Measurements from ENCODE around the gene SYF2.
"Not testable (repeated sequence)": the region's sequence is repeated elsewhere in the genome, so short reads cannot be mapped to it uniquely, and the experiment has no call there.

Gene SYF2
- total RNA-seq, result 95.8 to 116 (median 105) reads per million in 4 experiments

DNA sequence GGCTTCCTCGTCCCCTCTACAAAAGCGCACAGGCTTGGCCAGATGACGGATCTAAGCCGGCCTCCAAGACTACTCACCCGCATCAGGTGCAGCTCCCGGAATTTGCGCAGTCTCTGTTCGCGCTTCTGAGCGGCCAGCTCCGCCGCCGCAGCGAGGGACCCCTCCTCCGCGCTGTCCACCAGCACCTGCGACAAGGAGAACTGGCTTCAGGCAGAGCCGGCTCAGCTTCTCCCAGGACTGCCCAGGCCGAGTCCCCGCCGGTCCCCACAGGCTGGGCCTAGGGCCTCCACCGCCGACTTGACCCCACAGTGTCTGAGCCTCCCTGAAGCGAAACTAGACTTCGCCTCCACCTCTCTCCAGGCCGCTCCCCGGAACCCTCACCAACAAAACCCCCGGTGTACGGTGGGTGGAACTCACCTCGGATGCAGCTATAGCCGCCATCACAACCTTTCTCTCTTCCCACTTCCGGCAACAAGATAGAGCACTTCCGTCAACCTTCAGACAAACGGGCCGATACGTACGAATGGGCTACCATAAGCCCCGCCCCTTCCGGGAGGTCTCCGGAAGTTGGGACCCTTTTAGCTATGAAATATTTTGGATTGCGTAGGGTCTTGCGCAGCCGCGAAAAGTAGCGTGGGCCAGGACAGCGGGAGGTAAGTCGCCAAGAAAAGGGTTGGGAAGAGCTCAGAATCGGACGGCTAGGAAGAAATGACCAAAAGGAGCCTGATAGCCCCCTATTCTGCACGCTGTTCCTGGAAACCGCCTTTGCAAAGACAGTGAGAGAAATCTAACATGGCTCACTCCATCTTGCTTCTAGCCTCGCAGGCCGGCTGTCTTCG is at the start of gene SYF2:
Gene SYF2, minus strand, starts transcription at position 476 of the 839 bp plus-strand sequence. Its CDS starts 35 bp downstream, at position 441.
- peak; percentile 87 for DNase-seq

DNA sequence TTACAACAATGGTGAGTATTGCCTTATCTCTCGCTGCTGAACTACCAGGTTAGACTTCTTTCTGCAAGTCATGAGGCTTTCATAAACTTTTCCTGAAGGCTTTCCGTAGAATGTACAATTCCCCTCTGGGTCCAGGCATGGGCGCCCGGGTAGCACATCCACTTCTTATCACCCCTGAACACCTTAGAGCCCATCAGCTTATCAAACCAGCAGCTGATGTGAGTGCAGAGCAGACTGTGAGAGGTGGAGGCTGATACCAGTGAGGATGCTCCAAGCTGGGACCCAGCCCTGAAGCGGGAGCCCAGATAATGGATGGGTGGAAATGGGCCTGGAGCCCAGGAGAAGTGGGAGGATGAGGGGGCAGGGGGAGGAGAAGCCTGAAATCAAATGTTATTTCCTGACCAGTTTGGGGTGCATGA is 47.4 kb upstream of the SYF2 start:
- not testable (repeated sequence) for DNase-seq

DNA sequence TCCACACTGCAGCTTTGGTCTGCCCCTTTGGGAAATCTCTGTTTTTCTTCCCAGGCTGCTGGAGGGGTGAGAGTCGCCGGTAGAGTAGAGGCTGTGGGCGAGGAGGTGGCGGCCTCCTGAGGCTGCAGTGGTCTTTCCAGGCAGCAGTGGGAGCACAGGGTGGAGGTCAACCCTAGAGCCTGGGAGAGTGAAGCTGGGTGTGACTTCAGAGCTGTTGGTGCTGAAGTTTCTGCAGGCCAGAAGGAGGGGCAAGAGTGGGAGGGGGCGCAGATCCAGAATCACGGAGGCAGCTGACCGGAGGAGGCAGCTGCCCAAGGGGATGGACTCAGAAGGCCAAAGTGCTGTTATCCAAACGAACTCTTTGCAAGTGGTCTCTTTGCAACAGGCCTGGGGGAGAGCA is 46.5 kb upstream of the SYF2 start:
- DNase-seq, result not testable (repeated sequence)

DNA sequence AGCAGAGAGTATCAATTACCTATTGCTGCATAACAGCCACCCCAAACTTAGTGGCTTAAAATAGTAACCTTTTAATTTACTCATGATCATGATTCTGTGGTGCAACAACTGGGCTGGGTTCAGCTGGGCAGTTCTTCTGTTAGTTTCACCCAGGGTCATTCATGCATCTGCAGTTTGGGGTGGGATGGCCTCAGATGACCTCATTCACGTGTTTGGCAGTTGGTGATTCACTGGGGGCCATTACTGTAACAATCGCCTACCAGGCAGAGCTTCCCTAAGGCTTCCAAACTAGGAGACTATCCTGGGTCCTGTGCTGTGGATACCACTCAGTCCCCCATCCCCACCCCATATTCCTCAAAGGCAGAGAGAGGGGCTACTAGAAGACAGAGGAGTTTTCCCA is 46.1 kb upstream of the SYF2 start:
- DNase-seq, result not testable (repeated sequence)

DNA sequence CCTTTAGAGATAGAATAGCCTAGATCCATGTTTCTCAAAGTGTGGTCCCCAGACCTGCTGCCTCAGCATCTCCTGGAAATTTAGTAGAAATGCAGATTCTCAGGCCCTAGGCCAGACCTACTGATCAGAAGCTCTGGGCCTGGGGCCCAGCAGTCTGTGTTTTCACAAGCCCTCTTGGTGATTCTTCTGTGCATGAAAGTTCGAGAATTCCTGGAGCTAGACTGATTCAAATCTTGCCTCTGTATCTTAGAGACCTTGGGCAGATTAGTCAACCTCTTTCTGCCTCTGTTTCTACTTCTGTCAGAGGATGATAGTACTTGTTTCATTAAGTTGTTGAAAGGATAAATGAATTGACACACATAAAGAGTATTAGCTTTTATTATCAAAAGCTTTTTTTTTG is 45.0 kb upstream of the SYF2 start:
- not testable (repeated sequence) for DNase-seq

DNA sequence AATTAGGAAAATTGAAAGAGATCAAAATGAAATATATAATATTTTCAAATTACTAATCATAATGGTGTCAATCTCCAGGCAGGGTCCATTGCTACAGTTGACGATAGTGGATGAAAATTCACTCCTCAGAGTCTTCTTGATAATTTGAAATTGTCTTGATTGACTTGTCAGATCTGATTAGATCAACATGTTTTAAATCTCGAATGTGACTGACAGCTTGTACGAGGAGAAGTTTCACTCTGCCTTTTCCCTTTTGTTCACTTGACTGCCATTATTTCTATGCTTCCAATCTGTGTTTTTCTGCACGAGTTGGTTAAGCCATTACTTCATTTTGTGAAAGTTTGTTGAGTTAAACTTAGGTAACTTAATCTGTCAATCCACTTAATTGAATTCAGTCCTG is 43.3 kb upstream of the SYF2 start:
- DNase-seq, result not testable (repeated sequence)

DNA sequence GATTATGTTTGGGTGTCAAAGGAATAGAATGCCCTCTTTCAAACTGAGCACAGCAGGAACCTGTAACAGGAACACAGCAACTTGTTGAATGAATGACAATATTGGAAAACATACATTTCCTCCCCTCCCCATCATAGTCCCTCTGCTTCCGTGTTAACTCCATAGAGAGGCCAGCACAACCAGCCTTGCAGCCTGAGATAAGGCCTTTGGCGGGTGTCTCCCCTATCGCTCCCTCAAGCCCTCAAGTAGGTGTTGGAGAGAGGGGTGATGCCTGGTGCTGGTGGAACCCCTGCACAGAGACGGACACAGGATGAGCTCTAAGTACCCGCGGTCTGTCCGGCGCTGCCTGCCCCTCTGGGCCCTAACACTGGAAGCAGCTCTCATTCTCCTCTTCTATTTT is 39.9 kb upstream of the SYF2 start, which contains the start of gene RHD:
Gene RHD, plus strand, starts transcription at position 272 of the 400 bp plus-strand sequence. Its CDS starts 39 bp downstream, at position 311.
- not testable (repeated sequence) for DNase-seq

DNA sequence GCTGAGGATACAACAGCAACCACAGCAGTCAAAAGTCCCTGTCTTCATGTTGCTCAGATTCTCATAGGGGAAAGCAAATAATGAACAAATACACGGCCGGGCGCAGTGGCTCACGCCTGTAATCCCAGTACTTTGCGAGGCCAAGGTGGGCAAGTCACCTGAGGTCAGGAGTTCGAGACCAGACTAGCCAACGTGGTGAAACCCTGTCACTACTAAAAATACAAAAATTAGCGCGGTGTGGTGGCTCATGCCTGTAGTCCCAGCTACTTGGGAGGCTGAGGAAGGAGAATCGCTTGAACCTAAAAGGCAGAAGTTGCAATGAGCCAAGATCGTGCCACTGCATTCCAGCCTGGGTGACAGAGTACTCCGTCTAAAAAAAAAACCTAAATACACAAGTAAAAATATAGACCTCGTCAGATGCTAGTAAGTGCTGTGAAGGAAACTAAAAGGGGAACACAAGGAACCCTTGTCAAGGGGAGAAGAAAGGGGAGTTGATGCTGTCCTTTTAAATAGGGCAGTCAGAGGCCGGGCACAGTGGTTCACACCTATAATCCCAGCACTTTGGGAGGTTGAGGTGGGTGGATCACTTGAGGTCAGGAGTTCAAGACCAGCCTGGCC is 36.0 kb upstream of the SYF2 start:
- DNase-seq, result not testable (repeated sequence)

DNA sequence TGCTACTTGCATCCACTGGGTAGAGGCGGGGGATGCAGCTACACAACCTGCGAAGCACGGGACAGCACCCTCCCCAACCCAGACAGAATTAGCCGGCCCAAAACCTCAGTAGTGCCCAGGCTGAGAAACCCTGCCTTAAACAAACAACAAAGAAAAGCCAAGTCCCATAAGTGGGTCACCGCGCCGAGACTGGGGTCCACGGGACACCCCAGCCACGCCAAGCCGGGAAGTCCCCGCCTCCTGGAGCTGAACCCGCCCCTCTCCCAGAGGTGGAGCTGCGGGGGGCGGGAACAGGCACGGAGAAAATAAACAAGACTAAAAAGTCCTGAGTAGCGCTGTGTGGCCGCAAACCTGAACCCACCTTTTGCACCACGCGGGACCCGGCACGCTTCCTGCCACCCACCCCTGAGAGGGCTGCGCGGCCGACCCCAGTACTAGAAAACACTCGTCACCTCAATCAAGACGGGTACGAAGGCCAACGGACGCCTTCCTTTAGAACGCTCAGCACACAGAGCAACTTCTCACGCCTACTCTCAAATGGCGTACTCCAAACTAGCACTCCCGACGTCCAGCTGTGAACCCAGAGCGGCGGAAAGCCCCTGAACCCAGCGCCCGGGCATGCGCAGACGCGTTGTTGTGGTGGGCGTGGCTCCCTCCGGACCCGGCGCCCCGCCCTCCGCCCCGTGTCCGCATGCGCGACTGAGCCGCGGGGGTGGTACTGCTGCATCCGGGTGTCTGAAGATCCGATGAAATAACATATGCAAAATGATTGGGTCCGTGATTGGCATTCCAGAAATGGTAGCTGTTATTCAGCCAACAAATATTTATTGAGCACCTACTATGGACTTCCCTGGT is 35.2 kb upstream of the SYF2 start:
- peak; percentile 90 for DNase-seq

DNA sequence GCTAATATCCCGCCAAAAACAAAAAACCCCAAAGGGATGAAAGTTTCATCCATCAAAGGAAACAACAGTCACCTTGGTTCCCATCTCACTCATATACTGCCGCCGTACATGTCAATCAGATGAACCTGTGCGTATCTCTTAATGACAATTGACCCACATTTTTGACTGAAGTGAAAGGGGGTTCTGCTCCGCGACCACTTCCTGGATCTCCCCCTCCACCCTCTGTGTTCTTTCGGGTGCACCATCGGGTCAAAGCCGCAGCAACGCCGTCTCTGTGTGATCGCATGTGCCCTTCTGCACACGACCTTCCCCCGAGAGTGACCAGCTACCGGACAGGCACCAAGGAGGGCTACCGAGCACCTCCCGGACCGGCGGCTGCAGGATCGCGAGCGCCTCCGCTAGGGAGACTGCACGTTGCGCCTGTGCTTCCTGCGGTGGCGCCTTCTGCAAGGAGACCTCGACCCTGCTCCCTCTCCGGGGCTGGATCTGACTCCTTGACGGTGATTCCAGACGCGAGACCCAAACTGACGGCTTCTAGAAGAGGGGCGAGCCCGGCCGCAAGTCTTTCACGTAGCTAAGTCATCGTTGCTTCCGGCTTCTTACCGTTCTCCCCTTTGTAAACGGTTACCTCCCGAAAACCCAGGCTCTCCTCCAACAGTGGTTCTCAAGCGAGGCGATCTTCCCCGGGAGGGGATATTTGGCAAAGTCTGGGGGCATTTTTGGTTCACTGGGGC is 34.4 kb upstream of the SYF2 start:
- DNase-seq, result not testable (repeated sequence)

DNA sequence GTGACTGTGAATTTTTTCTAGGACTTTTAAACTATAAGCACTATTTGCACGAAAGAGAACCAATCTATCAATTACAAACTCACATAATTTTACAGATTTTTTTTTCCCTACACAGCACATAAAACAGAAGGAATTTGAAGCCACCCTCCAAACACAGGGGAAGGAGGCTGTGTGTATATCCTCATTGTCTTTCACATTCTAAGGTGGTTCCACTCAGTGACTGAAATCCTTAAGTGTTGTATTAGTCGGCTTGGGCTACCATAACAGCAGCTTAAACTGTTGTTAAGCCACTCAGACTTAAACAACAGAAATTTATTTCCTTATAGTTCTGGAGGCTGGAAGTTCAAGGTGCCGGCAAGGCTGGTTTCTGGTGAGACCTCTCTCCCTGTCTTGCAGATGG is 28.0 kb upstream of the SYF2 start:
- not testable (repeated sequence) for DNase-seq

DNA sequence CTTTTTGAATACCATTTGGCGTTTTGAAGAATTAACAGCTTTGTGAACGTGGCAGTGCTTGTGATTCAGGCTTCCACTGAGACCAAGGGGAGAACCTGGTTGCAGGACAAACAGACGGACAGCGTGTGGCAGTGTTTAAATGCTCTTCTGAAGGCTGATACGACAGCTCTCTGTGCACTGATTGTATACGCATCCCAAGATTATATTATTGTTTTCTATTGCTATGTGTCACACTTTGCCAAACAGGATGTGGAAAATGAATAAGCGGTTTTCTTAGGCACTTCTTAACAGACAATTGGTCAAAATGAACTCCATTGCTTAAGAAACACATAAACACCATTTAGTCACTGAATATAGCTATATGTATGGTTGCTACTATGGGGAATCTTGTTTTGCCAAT is 27.5 kb upstream of the SYF2 start:
- DNase-seq, result not testable (repeated sequence)

DNA sequence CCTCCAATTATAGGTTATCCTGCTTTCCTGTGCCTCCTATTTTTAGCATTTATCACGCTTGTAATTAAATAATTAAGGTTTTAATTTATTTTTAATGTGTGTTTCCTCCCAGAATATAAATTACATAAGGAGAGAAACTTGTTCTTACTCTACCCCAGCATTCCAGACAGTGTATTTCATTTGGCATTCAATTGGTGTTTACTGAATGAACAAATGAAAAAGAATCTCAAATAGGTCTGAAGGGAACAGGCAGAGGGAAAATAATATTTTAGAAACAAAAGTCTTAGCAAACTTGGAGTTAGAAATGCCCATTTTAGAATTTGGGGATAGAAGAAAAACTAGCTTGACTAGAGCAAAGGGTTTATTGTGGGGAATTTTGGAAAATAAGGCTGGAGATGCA is 24.9 kb upstream of the SYF2 start:
- DNase-seq, result no peak

DNA sequence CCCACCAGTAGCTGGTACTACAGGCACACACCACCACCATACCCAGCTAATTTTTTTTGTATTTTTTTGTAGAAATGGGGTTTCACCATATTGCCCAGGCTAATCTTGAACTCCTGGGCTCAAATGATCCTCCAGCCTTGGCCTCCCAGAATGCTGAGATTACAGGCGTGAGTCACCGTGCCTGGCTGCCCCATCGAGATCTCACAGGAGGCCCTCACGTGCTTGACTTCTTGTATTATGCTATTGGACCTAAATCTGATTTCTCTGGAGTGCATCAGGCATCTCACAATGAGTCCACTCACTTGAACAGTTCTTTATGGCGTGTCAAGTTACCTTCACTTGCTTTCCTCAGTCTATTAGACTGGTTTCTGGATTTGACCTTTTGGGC is 24.3 kb upstream of the SYF2 start:
- DNase-seq, result no peak

DNA sequence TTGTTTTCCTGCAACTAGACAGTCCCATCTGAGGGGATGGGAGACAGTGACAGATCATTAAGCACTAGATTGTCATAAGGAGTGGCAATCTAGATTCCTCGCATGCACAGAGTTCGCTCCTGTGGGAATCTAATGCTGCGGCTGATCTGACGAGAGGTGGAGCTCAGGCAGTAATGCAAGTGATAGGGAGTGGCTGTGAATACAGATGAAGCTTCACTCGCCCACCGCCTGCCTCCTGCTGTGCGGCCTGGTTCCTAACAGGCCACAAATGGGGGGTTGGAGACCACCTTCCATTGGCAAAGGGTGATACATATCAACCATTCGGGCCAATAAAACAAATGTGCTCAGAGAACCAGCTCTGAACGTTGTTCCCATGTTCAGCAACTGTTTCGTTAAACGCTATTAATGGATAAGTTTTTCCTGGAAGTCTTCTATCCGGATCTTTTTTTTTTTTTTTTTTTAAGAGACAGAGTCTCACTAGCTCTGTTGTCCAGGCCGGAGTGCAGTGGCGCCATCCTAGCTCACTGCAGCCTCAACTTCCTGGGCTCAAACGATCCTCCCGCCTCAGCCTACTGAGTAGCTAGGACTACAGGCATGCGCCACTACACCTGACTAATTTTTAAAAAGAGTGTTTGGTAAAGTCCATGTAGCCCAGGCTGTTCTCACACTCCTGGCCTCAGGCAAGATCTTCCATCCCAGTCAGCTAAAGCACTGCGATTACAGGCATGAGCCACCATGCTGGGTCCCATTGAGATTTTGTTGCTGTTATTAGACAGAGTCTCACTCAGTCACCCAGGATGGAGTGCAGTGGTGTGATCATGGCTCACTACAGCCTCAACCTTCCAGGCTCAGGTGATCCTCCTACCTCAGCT is 23.6 kb upstream of the SYF2 start:
- DNase-seq, result no peak

DNA sequence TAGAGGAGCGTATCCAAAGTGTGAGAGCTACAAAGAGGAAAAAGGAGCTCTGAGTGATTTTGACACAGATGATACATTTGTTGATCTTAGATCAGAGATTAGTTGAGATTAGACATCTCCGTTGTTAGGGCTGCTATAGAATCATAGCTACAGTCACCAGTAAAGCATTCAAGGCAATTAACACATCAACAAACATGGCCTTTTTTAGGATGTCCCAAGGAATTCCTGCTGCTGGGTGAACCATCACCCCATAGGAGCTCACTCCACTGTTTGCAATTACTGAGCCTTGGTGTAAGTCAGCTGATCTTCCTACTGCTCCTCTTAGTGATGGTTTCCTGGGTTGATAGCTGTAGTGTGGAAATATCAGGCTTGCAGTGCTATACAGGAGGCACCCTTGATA is 21.6 kb upstream of the SYF2 start:
- no peak for DNase-seq

DNA sequence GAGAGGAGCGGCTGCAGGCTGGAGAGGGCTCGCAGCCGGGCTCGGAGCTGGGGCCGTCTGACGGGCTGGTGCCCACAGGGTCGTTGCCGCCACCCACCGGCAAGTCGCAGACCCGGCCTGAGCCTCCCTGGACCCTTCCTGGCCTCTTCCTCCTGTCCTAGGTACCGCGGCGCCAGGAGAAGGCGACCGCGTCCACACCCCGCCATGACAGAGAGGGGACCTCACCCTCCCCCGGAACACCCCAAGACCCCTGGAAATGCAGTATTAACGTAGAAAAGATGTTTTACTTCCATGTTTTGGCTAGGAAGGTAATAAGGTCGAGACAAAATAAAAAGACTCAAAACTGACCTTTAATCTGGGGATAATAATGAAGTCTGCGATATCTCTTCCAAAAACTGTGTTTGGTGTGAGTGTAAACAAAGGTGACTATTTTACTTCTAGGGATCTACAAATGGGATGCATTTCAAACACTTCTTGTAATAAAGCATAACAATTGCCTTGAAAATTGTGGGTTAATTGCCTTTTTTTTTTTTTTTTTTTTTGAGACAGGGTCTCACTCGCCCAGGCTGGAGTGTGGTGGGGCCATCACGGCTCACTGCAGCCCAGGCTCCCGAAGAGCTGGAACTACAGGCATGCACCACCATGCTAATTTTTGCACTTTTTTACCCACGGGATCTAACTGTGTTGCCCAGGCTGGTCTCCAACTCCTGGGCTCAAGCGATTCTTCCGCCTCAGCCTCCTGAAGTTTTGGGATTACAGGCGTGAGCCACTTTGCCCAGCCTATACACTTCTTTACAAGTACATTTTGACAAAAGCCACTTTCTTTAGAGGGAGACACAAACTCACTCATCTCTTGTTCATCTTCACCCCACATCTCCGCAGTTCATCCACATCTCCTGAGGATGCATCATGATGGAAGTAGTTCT is 15.8 kb upstream of the SYF2 start:
- DNase-seq, result no peak

DNA sequence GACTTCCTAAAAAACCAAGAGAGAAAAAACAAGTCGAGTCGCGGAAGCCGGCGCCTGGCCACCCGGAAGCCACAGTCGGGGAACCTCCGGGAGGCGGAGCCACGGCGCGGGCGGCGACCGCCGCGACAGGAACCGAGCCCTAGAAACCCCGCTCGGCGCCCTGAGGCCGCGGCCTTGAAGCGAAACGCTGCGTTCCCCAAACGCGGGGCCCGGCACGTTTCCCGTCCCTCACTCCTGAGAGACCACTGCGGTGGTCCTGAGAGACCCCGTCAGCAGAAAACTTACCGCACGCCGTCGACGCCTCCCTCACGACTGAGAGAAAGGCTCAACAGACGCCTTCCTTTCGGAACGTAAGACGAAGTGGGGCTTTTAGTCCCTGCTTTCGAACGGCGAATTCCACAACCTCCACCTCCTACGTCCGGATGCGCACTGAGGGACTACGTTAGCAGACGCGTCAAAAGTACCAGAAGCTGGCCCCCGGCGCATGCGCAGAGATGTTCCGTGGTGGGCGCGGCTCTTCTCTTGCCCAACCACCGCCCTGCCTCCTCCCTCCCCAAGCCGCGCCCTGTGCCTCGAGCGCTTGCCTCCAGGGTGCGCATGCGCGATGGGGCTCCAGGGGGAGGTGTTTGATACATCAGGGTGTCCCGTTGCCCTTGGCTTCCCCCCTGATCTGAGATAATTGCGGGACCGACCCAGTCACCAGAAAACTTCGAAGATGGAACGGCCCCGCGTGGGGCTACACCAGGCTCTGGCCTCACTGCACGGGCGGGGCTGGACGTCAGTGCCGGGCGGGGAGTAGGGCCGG is 14.9 kb upstream of the SYF2 start, which contains the start of gene RSRP1:
Gene RSRP1, minus strand, starts transcription at position 431 of the 805 bp plus-strand sequence. CDS start 491 bp downstream, outside the sequence.
- DNase-seq, result peak; percentile 100

DNA sequence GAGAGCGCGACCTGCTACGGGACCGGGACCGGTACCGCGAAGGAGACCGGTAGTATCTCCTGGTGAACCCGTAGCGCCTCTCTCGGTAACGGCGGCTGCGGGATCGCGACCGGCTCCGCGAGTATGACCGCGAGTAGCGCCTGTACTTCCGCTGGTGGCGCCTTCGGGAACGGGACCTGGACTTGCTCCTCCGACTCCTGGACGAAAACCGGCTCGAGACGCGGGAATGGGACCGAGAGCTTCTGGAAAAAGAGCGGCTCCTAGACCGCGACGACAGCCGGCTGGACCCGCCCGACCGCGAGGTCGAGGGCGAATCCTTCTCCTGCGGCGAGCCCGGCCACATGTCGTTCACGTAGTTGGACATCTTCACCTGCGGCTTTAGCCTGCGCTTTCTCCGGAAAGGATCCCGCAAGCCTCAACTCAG is 14.3 kb upstream of the SYF2 start:
- no peak for DNase-seq

Data from effector CD8-positive, alpha-beta T cell (primary cell).